ENCODE measurements around the gene ATAD1.
"Not testable (repeated sequence)": the region's sequence is repeated elsewhere in the genome, so short reads cannot be mapped to it uniquely, and the experiment has no call there.

ATAD1 gene

GRCh38 chr10:87845624-87845998 lies 27.6 kb upstream of the ATAD1 start:
- DNase-seq: no peak

- DNase-seq: no peak
Observed at GRCh38 chr10:87844837-87845623, 27.0 kb upstream of the ATAD1 start.

GRCh38 chr10:87843714-87844113 lies 25.7 kb upstream of the ATAD1 start:
- DNase-seq: no peak

- no peak for DNase-seq
Observed at GRCh38 chr10:87842776-87843497, 24.9 kb upstream of the ATAD1 start.

GRCh38 chr10:87842220-87842641 lies 24.2 kb upstream of the ATAD1 start:
- DNase-seq: no peak

- no peak for DNase-seq
Observed at GRCh38 chr10:87841186-87841585, 23.2 kb upstream of the ATAD1 start.

- no peak for DNase-seq
Observed at GRCh38 chr10:87838650-87839049, 20.6 kb upstream of the ATAD1 start.

GRCh38 chr10:87837445-87837844 lies 19.4 kb upstream of the ATAD1 start:
- peak; percentile 17 for DNase-seq

GRCh38 chr10:87836098-87836497 lies 18.1 kb upstream of the ATAD1 start:
- DNase-seq: no peak

GRCh38 chr10:87829986-87830729 lies 12.1 kb upstream of the ATAD1 start:
- DNase-seq: no peak

GRCh38 chr10:87829051-87829450 lies 11.0 kb upstream of the ATAD1 start:
- DNase-seq: not testable (repeated sequence)

- no peak for DNase-seq
Observed at GRCh38 chr10:87827681-87828080, 9.7 kb upstream of the ATAD1 start.

- DNase-seq: no peak
Observed at GRCh38 chr10:87826653-87827052, 8.6 kb upstream of the ATAD1 start.

- no peak for DNase-seq
Observed at GRCh38 chr10:87819289-87819585, 1.2 kb upstream of the ATAD1 start.

GRCh38 chr10:87818505-87819288 lies 671 bp upstream of the ATAD1 start:
- peak; percentile 52 for DNase-seq

- no peak for DNase-seq
Observed at GRCh38 chr10:87816898-87817608, 973 bp downstream of the ATAD1 start.

- DNase-seq: no peak
Observed at GRCh38 chr10:87816163-87816897, 1.7 kb downstream of the ATAD1 start.

- DNase-seq: no peak
Observed at GRCh38 chr10:87804939-87805569, 13.0 kb downstream of the ATAD1 start.

- DNase-seq: no peak
Observed at GRCh38 chr10:87803831-87804230, 14.2 kb downstream of the ATAD1 start.

GRCh38 chr10:87803328-87803727 lies 14.7 kb downstream of the ATAD1 start:
- DNase-seq: no peak

- DNase-seq: not testable (repeated sequence)
Observed at GRCh38 chr10:87801813-87802435, 16.1 kb downstream of the ATAD1 start.

Measured in midbrain (tissue), 1 donor.